GM18517 (cell line): Measurements from ENCODE around the gene DTX2.
A peak's percentile ranks its signal among the peaks of the same experiment; 100 is the strongest.
"Not testable (repeated sequence)": the region's sequence is repeated elsewhere in the genome, so short reads cannot be mapped to it uniquely, and the experiment has no call there.

Source experiments
- ATAC-seq: cut with Tn5 transposase; IDR thresholded peaks from one replicate; pipeline ENCODE4 v1.9.1; 2021; ENCODE audit warnings: mild to moderate bottlenecking, moderate library complexity; ENCODE audit not compliant: unreplicated experiment

Gene DTX2

GRCh38 chr7:76511200-76511910 is 49.8 kb downstream of the DTX2 start:
- not testable (repeated sequence) for ATAC-seq

GRCh38 chr7:76511911-76512885 is 50.7 kb downstream of the DTX2 start:
- not testable (repeated sequence) for ATAC-seq

- ATAC-seq: no peak
Observed at GRCh38 chr7:76512941-76513816, 51.7 kb downstream of the DTX2 start.

- no peak for ATAC-seq
Observed at GRCh38 chr7:76513817-76514799, 52.6 kb downstream of the DTX2 start.

- ATAC-seq: no peak
Observed at GRCh38 chr7:76514926-76515771, 53.6 kb downstream of the DTX2 start.

GRCh38 chr7:76515999-76516443 is 54.5 kb downstream of the DTX2 start:
- no peak for ATAC-seq

- ATAC-seq: not testable (repeated sequence)
Observed at GRCh38 chr7:76516932-76517331, 55.4 kb downstream of the DTX2 start.

GRCh38 chr7:76526183-76526582 is 64.7 kb downstream of the DTX2 start:
- ATAC-seq: not testable (repeated sequence)

GRCh38 chr7:76531643-76532042 is 70.1 kb downstream of the DTX2 start:
- not testable (repeated sequence) for ATAC-seq

- ATAC-seq: not testable (repeated sequence)
Observed at GRCh38 chr7:76543197-76543596, 81.7 kb downstream of the DTX2 start, which contains the start of gene SPDYE16. Gene SPDYE16, minus strand, starts transcription at chr7:76543297. Its CDS starts 1,838 bp downstream, at chr7:76541459.

GRCh38 chr7:76549025-76549854 is 87.7 kb downstream of the DTX2 start:
- peak; percentile 100 for ATAC-seq

GRCh38 chr7:76549855-76550248 is 88.3 kb downstream of the DTX2 start:
- ATAC-seq: not testable (repeated sequence)

GRCh38 chr7:76551992-76552391 is 90.5 kb downstream of the DTX2 start:
- ATAC-seq: not testable (repeated sequence)
